Measurements from ENCODE around the gene LDLRAD1. TPM values are rescaled to one million over a fixed set of nuclear protein-coding genes. Genes with fewer than 3 reads are reported as not detected.

Gene LDLRAD1
- total and polyA plus RNA-seq, 2 donors (not counting 3 experiments of a cell fraction or from before 2014, with no cell fraction given): not detected

DNA sequence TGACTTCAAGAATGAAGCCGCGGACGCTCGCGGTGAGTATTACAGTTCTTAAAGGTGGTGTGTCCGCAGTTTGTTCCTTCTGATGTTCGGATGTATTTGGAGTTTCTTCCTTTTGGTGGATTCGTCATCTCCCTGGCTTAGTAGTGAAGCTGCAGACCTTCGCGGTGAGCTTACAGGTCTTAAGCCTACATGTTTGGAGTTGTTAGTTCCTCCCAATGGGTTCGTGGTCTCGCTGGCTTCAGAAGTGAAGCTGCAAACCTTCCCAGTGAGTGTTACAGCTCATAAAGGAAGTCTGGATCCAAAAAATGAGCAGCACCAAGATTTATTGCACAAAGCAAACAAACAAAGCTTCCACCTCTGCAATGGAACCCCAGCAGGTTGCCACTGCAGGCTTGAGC, 14.7 kb downstream of the LDLRAD1 start:
- TF ChIP-seq EZH2 (IDR thresholded peaks at IDR 0.05; ENCODE audit: borderline replicate concordance, low read depth, low read length, severe bottlenecking) (no peak), POLR2A (IDR thresholded peaks at IDR 0.05; ENCODE audit: low read depth, low read length) (no peak), FOS (IDR thresholded peaks at IDR 0.05; ENCODE audit: borderline replicate concordance, insufficient read depth, low read length) (no peak), GATA2 (IDR thresholded peaks at IDR 0.05; ENCODE audit: insufficient read depth, insufficient read length, low read depth, low read length) (no peak), JUN (IDR thresholded peaks at IDR 0.05; ENCODE audit: borderline replicate concordance, insufficient read depth, insufficient read length, low read depth) (no peak), POLR2AphosphoS5 (IDR thresholded peaks at IDR 0.05; ENCODE audit: insufficient read depth, low read depth, low read length) (no peak), MYC (IDR thresholded peaks at IDR 0.05; ENCODE audit: low read depth, low read length) (no peak)
- TF ChIP-seq, protein P1, sequence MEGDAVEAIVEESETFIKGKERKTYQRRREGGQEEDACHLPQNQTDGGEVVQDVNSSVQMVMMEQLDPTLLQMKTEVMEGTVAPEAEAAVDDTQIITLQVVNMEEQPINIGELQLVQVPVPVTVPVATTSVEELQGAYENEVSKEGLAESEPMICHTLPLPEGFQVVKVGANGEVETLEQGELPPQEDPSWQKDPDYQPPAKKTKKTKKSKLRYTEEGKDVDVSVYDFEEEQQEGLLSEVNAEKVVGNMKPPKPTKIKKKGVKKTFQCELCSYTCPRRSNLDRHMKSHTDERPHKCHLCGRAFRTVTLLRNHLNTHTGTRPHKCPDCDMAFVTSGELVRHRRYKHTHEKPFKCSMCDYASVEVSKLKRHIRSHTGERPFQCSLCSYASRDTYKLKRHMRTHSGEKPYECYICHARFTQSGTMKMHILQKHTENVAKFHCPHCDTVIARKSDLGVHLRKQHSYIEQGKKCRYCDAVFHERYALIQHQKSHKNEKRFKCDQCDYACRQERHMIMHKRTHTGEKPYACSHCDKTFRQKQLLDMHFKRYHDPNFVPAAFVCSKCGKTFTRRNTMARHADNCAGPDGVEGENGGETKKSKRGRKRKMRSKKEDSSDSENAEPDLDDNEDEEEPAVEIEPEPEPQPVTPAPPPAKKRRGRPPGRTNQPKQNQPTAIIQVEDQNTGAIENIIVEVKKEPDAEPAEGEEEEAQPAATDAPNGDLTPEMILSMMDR (IDR thresholded peaks at IDR 0.05; ENCODE audit: extremely low read depth in 1 of 2, insufficient read depth in 1 of 2, low read depth in 1 of 2, low read length in 2 of 2): no peak
- TF ChIP-seq, protein P2, sequence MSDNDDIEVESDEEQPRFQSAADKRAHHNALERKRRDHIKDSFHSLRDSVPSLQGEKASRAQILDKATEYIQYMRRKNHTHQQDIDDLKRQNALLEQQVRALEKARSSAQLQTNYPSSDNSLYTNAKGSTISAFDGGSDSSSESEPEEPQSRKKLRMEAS (IDR thresholded peaks at IDR 0.05; ENCODE audit: insufficient read depth, insufficient read length): no peak
- DNase-seq (ENCODE audit: low read depth, low spot score): no peak
- Histone ChIP-seq H3K4me3 (replicated peaks in 1 of 3; ENCODE audit: insufficient read depth in 1 of 3, low read depth in 1 of 3, low read length in 3 of 3) (no peak overlapping the region), H3K36me3 (ENCODE audit: control insufficient read depth in 2 of 2, extremely low read depth in 1 of 2, insufficient read depth in 2 of 2, low read length in 2 of 2) (no peaks in the 10 kb centered on the region), H3K9me3 (replicated peaks; ENCODE audit: control insufficient read depth, insufficient read depth, low read length) (no peaks in the 10 kb centered on the region), H3K4me2 (ENCODE audit: insufficient read depth, low read length) (no peak overlapping the region), H3K79me2 (ENCODE audit: control insufficient read depth, insufficient read depth, low read length) (no peaks in the 10 kb centered on the region), H3K27ac (ENCODE audit: insufficient read depth, low read depth, low read length) (no peak overlapping the region), H3K9me1 (replicated peaks; ENCODE audit: control insufficient read depth, extremely low read depth, insufficient read depth, low read length) (no peaks in the 10 kb centered on the region), H3K4me1 (ENCODE audit: control insufficient read depth, extremely low read depth, insufficient read depth, low read length) (no peaks in the 10 kb centered on the region), H3K9ac (replicated peaks; ENCODE audit: extremely low read depth, insufficient read depth, low read length) (no peak overlapping the region), H3K27me3 (ENCODE audit: control insufficient read depth in 2 of 2, insufficient read depth in 2 of 2, low read length in 2 of 2) (peaks cover 0 to 3% of the 10 kb centered on the region in 2 experiments), H2AFZ (ENCODE audit: low read depth, low read length) (no peak overlapping the region), H4K20me1 (replicated peaks; ENCODE audit: control insufficient read depth, extremely low read depth, insufficient read depth, low read length) (no peaks in the 10 kb centered on the region)
- no TSS peak for BruUV-seq (replicated peaks)
- CTCF ChIA-PET: interaction anchor here (2.6 kb wide), 1 partner anchor 11 kb away, joined by 6 read pairs; no protein-coding TSS in a partner anchor
- POLR2A ChIA-PET: no interaction called here
- dilution Hi-C loops (cut with MboI; ENCODE audit: extremely low pct_ligation_motif_present, low sequenced_read_pairs): no loop called here
- no peak for FAIRE-seq
- intact Hi-C loops (cut with micrococcal nuclease): no loop called here

All from endothelial cell of umbilical vein (primary cell).